Adrenal gland (tissue), 12 donors: ENCODE data around the gene ZBTB39. TPM values are rescaled to one million over a fixed set of nuclear protein-coding genes. Genes with fewer than 3 reads are reported as not detected.
"Not testable (repeated sequence)": the region's sequence is repeated elsewhere in the genome, so short reads cannot be mapped to it uniquely, and the experiment has no call there.

Source experiments
- DNase-seq, 7 donors: peaks; one replicate each; pipeline ENCODE4 v3.0.0-alpha.2; 2019 to 2020
- H3K27ac ChIP-seq, 5 donors: fragments of 200-600 bp; sonication (generic) in 4 of 5; 1 replicate in 3 of 5; 2 replicates in 2 of 5; pipeline versions ENCODE4 v1.5.1 to v1.8.0; 2016 to 2020; ENCODE audit warnings: mild to moderate bottlenecking in 1 of 5
- H3K27me3 ChIP-seq: fragments of 200-600 bp; 2 replicates; pipeline ENCODE4 v1.8.0; 2021
- H3K36me3 ChIP-seq, 2 donors: fragments of 200-600 bp; replicated peaks in 1 of 2; 1 replicate in 1 of 2; 2 replicates in 1 of 2; pipeline versions ENCODE4 v1.5.1 to v1.8.0; 2018 to 2022
- H3K4me1 ChIP-seq, 2 donors: fragments of 200-600 bp; replicated peaks in 1 of 2; 1 replicate in 1 of 2; 2 replicates in 1 of 2; pipeline versions ENCODE4 v1.5.1 to v1.8.0; 2018 to 2021
- H3K4me3 ChIP-seq, 4 donors: fragments of 200-600 bp; sonication (generic) in 3 of 4; one replicate each; pipeline ENCODE4 v1.5.1; 2016 to 2018
- H3K9me3 ChIP-seq, 3 donors: fragments of 200-600 bp; sonication (generic) in 1 of 3; replicated peaks in 1 of 3; 1 replicate in 2 of 3; 2 replicates in 1 of 3; pipeline versions ENCODE4 v1.5.1 to v1.8.0; 2016 to 2021
- CTCF ChIP-seq, 6 experiments: fragments of 450-650 bp in 4 of 6; fragments of 200-600 bp in 2 of 6; sonication (generic) in 1 of 6; IDR thresholded peaks; 1 replicate in 5 of 6; 2 replicates in 1 of 6; pipeline versions ENCODE4 v1.5.1 to v1.8.0; 2016 to 2021; ENCODE audit warnings: antibody characterized with exemption in 6 of 6, mild to moderate bottlenecking in 2 of 6, moderate library complexity in 1 of 6
- POLR2A ChIP-seq, 2 donors: fragments of 450-650 bp; IDR thresholded peaks; one replicate each; pipeline ENCODE4 v1.6.1; 2017; ENCODE audit warnings: antibody characterized with exemption in 2 of 2, mild to moderate bottlenecking in 2 of 2, moderate library complexity in 1 of 2
- WGBS, 4 donors: extraction: QIAGEN DNeasy Blood & Tissue Kit in 2 of 4; methylation state at CpG; one replicate each; pipeline versions ENCODE4 v1.1.5 to v1.1.7; 2013 to 2017; 5-methylcytosine and 5-hydroxymethylcytosine counted together
- intact Hi-C, 2 donors: fragments of 100-400 bp; cut with DNase I; formaldehyde crosslinking; loops; one replicate each; pipeline versions ENCODE4 v1.14.1 to v1.15.0; 2022 to 2023
- polyA plus RNA-seq, 3 donors: library from polyadenylated mRNA; stranded (reverse); fragments of 200-250 nt in 2 of 3; fragments of 350-450 nt in 1 of 3; fragmentation: Illumina TruSeq in 1 of 3; extraction: RNeasy Lipid Tissue Mini Kit (QIAGEN cat#74804) in 1 of 3; gene quantifications; one replicate each; pipeline ENCODE4 v1.2.3, GENCODE V29; 2013 to 2014
- total RNA-seq, 9 donors: library from RNA; depleted of rRNA in 4 of 9; stranded (reverse); fragments of >200 nt in 4 of 9; fragments of 120-200 nt in 1 of 9; fragmentation: NEBNext Ultra II Directional in 1 of 9; extraction: Animal tissue kit (Norgen Biotek cat#: 25700) in 1 of 9; gene quantifications; one replicate each; pipeline versions ENCODE4 v1.1.0 to v1.2.4, GENCODE V29; 2013 to 2023
- donor health status: healthy with polysubstance abuse.
- donor health status: Bipolar disorder and iron deficiency.
- donor health status: DM: yes; HTN: yes; CAD: no.
- donor health status: DM: no; HTN: no; CAD: no.
- donor health status: DM: no; HTN: no; CAD: no.
- donor health status: DM: yes; HTN: yes; CAD: no.

ZBTB39 gene
- total and polyA plus RNA-seq, 12 donors, result 1.4 to 6.0 (median 3.9) TPM

- Histone ChIP-seq H3K36me3 (no peaks in the 10 kb centered on the region), H3K9me3 (no peaks in the 10 kb centered on the region), H3K27me3 (no peaks in the 10 kb centered on the region), H3K27ac (no peak overlapping the region), H3K4me3 (no peak overlapping the region), H3K4me1 (no peaks in the 10 kb centered on the region)
- TF ChIP-seq CTCF (IDR thresholded peaks at IDR 0.05) (no peak), POLR2A (IDR thresholded peaks at IDR 0.05) (no peak)
- intact Hi-C loops, result no loop called here
- 72 to 86% (median 84%) methylated on average over 2 to 3 of the region's 3 CpGs for WGBS, 4 donors
- DNase-seq, result no peak
These were observed 27.8 kb downstream of the ZBTB39 start for GRCh38 chr12:56978397-56979138.

- 72 to 82% (median 74%) methylated on average over 4 of the region's 4 CpGs for WGBS, 4 donors
- H3K27ac ChIP-seq, H3K9me3 ChIP-seq, H3K4me1 ChIP-seq, H3K36me3 ChIP-seq, H3K27me3 ChIP-seq, H3K4me3 ChIP-seq, intact Hi-C loops, DNase-seq: not testable (repeated sequence)
These were observed 29.0 kb downstream of the ZBTB39 start for GRCh38 chr12:56977361-56977760.

GRCh38 chr12:56974224-56974623, 32.1 kb downstream of the ZBTB39 start:
- intact Hi-C loops, H3K4me1 ChIP-seq, H3K9me3 ChIP-seq, H3K4me3 ChIP-seq, H3K27me3 ChIP-seq, DNase-seq, H3K36me3 ChIP-seq, H3K27ac ChIP-seq: not testable (repeated sequence)
- 79 to 100% (median 82%) methylated on average over 3 of the region's 3 CpGs for WGBS, 4 donors

GRCh38 chr12:56968910-56969309, 37.4 kb downstream of the ZBTB39 start:
- H3K4me1 ChIP-seq, H3K4me3 ChIP-seq, DNase-seq, intact Hi-C loops, H3K9me3 ChIP-seq, H3K27ac ChIP-seq, H3K27me3 ChIP-seq, H3K36me3 ChIP-seq: not testable (repeated sequence)
- 75 to 83% (median 77%) methylated on average over 6 of the region's 6 CpGs for WGBS, 4 donors

- DNase-seq, H3K4me3 ChIP-seq, H3K27ac ChIP-seq, H3K9me3 ChIP-seq, H3K4me1 ChIP-seq, H3K36me3 ChIP-seq, H3K27me3 ChIP-seq, intact Hi-C loops: not testable (repeated sequence)
- WGBS, 4 donors, result 86 to 94% (median 90%) methylated on average over 15 of the region's 15 CpGs
These were observed 40.2 kb downstream of the ZBTB39 start for GRCh38 chr12:56965997-56966642.

GRCh38 chr12:56965124-56965523, 41.2 kb downstream of the ZBTB39 start:
- H3K27me3 ChIP-seq, H3K27ac ChIP-seq, H3K9me3 ChIP-seq, DNase-seq, intact Hi-C loops, H3K4me3 ChIP-seq, H3K36me3 ChIP-seq, H3K4me1 ChIP-seq: not testable (repeated sequence)
- WGBS, 4 donors, result 94 to 100% (median 99%) methylated on average over 4 of the region's 4 CpGs

- H3K4me3 ChIP-seq, H3K27ac ChIP-seq, H3K36me3 ChIP-seq, H3K4me1 ChIP-seq, intact Hi-C loops, DNase-seq, H3K27me3 ChIP-seq, H3K9me3 ChIP-seq: not testable (repeated sequence)
- 91 to 93% methylated on average over 13 to 16 of the region's 27 CpGs; no CpG with 5 or more reads in 2 of the 4 donors for WGBS, 4 donors
These were observed 42.8 kb downstream of the ZBTB39 start for GRCh38 chr12:56963557-56963956.

- WGBS, 4 donors, result 60 to 71% (median 65%) methylated on average over 4 of the region's 4 CpGs
- H3K9me3 ChIP-seq, H3K27me3 ChIP-seq, DNase-seq, H3K4me1 ChIP-seq, H3K36me3 ChIP-seq, intact Hi-C loops, H3K27ac ChIP-seq, H3K4me3 ChIP-seq: not testable (repeated sequence)
These were observed 44.1 kb downstream of the ZBTB39 start for GRCh38 chr12:56962247-56962646.
